OCI-LY1 (cell line): Measurements from ENCODE around the gene OTOS.

ENCODE experiments used
- H2AFZ ChIP-seq: fragments of 200-600 bp; sonication (generic), shearing (Covaris generic); 2 replicates; pipeline ENCODE4 v1.6.0; 2014; ENCODE audit warnings: antibody characterized with exemption, mild to moderate bottlenecking, low read length
- H3F3A ChIP-seq: fragments of 200-600 bp; sonication (generic), shearing (Covaris generic); 2 replicates; pipeline ENCODE4 v1.6.0; 2014; ENCODE audit warnings: mild to moderate bottlenecking, antibody characterized with exemption, low read length, moderate library complexity; ENCODE audit not compliant: insufficient read depth
- H3K27ac ChIP-seq: fragments of 200-600 bp; sonication (generic); 2 replicates; pipeline ENCODE4 v1.5.1; 2014; ENCODE audit warnings: low read length, mixed run types, mild to moderate bottlenecking, low read depth; ENCODE audit not compliant: poor library complexity, severe bottlenecking
- H3K27me3 ChIP-seq: fragments of 200-600 bp; sonication (generic); 2 replicates; pipeline ENCODE4 v1.6.0; 2014; ENCODE audit warnings: antibody characterized with exemption, mild to moderate bottlenecking, low read length, moderate library complexity; ENCODE audit not compliant: insufficient read depth
- H3K36me3 ChIP-seq: fragments of 200-600 bp; sonication (generic); 2 replicates; pipeline ENCODE4 v1.6.1; 2014; ENCODE audit warnings: mild to moderate bottlenecking, antibody characterized with exemption, low read length, moderate library complexity, mixed read lengths; ENCODE audit not compliant: insufficient read depth
- H3K4me1 ChIP-seq: fragments of 200-600 bp; sonication (generic); 2 replicates; pipeline ENCODE4 v1.5.1; 2014; ENCODE audit warnings: mild to moderate bottlenecking, low read length, moderate library complexity; ENCODE audit not compliant: insufficient read depth, severe bottlenecking
- H3K4me2 ChIP-seq: fragments of 200-600 bp; sonication (generic), shearing (Covaris generic); 2 replicates; pipeline ENCODE4 v1.6.1; 2014; ENCODE audit warnings: low read length
- H3K4me3 ChIP-seq: fragments of 200-600 bp; sonication (generic); 2 replicates; pipeline ENCODE4 v1.5.1; 2014; ENCODE audit warnings: low read length, low read depth, mild to moderate bottlenecking, mixed read lengths; ENCODE audit not compliant: poor library complexity, severe bottlenecking
- H3K79me2 ChIP-seq: fragments of 200-600 bp; shearing (Covaris generic); 2 replicates; pipeline ENCODE4 v1.6.1; 2016; ENCODE audit warnings: mixed run types, low read length, mixed read lengths; ENCODE audit not compliant: insufficient read depth
- H3K9ac ChIP-seq: fragments of 200-600 bp; sonication (generic), shearing (Covaris generic); 2 replicates; pipeline ENCODE4 v1.6.1; 2014; ENCODE audit warnings: mild to moderate bottlenecking, low read length, mixed read lengths
- H3K9me2 ChIP-seq: fragments of 200-600 bp; sonication (generic), shearing (Covaris generic); 2 replicates; pipeline ENCODE4 v1.6.1; 2014; ENCODE audit warnings: low read depth, mild to moderate bottlenecking, low read length, mixed read lengths
- H3K9me3 ChIP-seq: fragments of 200-600 bp; shearing (Covaris generic); 2 replicates; pipeline ENCODE4 v1.6.1; 2014; ENCODE audit warnings: low read length, mixed read lengths
- H4K20me1 ChIP-seq: fragments of 200-600 bp; sonication (generic), shearing (Covaris generic); 2 replicates; pipeline ENCODE4 v1.6.0; 2016; ENCODE audit warnings: mild to moderate bottlenecking, low read length; ENCODE audit not compliant: insufficient read depth
- CTCF ChIP-seq: fragments of 200-600 bp; sonication (generic), shearing (Covaris generic); IDR thresholded peaks from 2 replicates; pipeline ENCODE4 v1.5.1; 2017; ENCODE audit warnings: mild to moderate bottlenecking, antibody characterized with exemption, low read length, moderate library complexity, mixed read lengths
- EZH2 ChIP-seq: fragments of 200-600 bp; sonication (generic), shearing (Covaris generic); IDR thresholded peaks from 2 replicates; pipeline ENCODE4 v1.8.0; 2017; ENCODE audit warnings: borderline replicate concordance, mixed run types, mild to moderate bottlenecking, antibody characterized with exemption, low read length, moderate library complexity, mixed read lengths

Gene OTOS

GRCh38 chr2:240127911-240128607 is 12.4 kb downstream of the OTOS start:
- Histone ChIP-seq H3K36me3 (peaks cover 54% of the 10 kb centered on the region), H3K9me3 (no peaks in the 10 kb centered on the region), H2AFZ (no peak overlapping the region), H3K27me3 (no peaks in the 10 kb centered on the region), H3K4me1 (no peaks in the 10 kb centered on the region), H3K4me3 (no peak overlapping the region), H3K4me2 (no peak overlapping the region), H3K79me2 (no peaks in the 10 kb centered on the region), H3F3A (no peaks in the 10 kb centered on the region), H3K9me2 (no peaks in the 10 kb centered on the region), H3K9ac (no peak overlapping the region), H3K27ac (no peak overlapping the region), H4K20me1 (no peaks in the 10 kb centered on the region)
- TF ChIP-seq CTCF (no peak), EZH2 (no peak)

GRCh38 chr2:240127191-240127750 is 13.2 kb downstream of the OTOS start:
- H3K9me2 ChIP-seq: no peaks in the 10 kb centered on the region
- H3K4me2 ChIP-seq: no peak overlapping the region
- no peaks in the 10 kb centered on the region for H3K27me3 ChIP-seq
- H3K27ac ChIP-seq: no peak overlapping the region
- no peaks in the 10 kb centered on the region for H4K20me1 ChIP-seq
- no peak overlapping the region for H3K4me3 ChIP-seq
- no peak overlapping the region for H3K9ac ChIP-seq
- H3K36me3 ChIP-seq: peaks cover 46% of the 10 kb centered on the region
- H3K9me3 ChIP-seq: no peaks in the 10 kb centered on the region
- H3K79me2 ChIP-seq: no peaks in the 10 kb centered on the region
- no peaks in the 10 kb centered on the region for H3F3A ChIP-seq
- no peak overlapping the region for H2AFZ ChIP-seq
- TF ChIP-seq EZH2 (no peak), CTCF (no peak)
- H3K4me1 ChIP-seq: no peaks in the 10 kb centered on the region

- no peaks in the 10 kb centered on the region for H4K20me1 ChIP-seq
- H3K4me3 ChIP-seq: no peak overlapping the region
- no peaks in the 10 kb centered on the region for H3F3A ChIP-seq
- H3K36me3 ChIP-seq: peaks cover 40% of the 10 kb centered on the region
- H3K9ac ChIP-seq: no peak overlapping the region
- H3K79me2 ChIP-seq: no peaks in the 10 kb centered on the region
- H3K27ac ChIP-seq: no peak overlapping the region
- H3K27me3 ChIP-seq: no peaks in the 10 kb centered on the region
- H3K4me2 ChIP-seq: no peak overlapping the region
- H3K9me2 ChIP-seq: no peaks in the 10 kb centered on the region
- no peaks in the 10 kb centered on the region for H3K9me3 ChIP-seq
- H2AFZ ChIP-seq: no peak overlapping the region
- H3K4me1 ChIP-seq: no peaks in the 10 kb centered on the region
- TF ChIP-seq EZH2 (no peak), CTCF (no peak)
These were observed 13.7 kb downstream of the OTOS start for GRCh38 chr2:240126731-240127130.
